Activated T-cell treated with anti-CD3 and anti-CD28 coated beads for 48 hours (primary cell): Measurements from ENCODE around the gene GLIS2.

ENCODE experiments used
- DNase-seq: peaks from one replicate; pipeline ENCODE4 v3.0.0-alpha.2; 2020; ENCODE audit warnings: low read depth

The GLIS2 gene

GRCh38 chr16:4298761-4299522 is 16.9 kb upstream of the GLIS2 start:
- no peak for DNase-seq

DNA sequence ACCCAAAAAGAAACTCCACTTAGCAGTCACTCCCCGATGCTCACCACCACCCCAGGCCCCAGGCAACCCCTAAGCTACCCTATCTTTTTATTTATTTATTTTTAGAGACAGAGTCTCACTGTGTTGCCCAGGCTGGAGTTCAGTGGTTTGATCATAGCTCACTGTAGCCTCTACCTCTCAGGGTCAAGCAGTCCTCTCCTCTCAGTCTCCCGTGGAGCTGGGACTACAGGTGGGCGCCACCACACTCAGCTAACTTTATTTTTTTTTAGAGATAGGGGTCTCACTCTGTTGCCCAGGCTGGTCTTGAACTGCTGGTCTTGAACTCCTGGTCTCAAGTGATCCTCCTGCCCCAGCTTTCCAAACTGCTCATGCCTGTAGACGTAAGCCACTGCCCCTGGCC is 14.7 kb upstream of the GLIS2 start:
- no peak for DNase-seq

DNA sequence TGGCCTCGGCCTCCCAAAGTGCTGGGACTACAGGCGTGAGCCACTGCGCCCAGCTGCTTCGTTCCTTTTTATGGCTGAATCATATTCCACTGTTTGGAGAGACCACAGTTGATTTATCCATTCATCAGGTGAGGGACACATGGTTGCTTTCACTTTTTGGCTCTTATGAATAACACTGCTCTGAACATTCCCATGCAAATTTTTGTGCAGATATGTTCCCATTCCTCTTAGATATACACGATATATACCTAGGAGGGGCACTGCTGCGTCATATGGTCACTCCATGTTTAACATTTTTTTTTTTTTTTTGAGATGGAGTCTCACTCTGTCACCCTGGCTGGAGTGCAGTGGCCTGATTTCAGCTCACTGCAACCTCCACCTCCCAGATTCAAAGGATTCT is 13.9 kb upstream of the GLIS2 start:
- DNase-seq = no peak

GRCh38 chr16:4303973-4304372 is 11.9 kb upstream of the GLIS2 start:
- no peak for DNase-seq

DNA sequence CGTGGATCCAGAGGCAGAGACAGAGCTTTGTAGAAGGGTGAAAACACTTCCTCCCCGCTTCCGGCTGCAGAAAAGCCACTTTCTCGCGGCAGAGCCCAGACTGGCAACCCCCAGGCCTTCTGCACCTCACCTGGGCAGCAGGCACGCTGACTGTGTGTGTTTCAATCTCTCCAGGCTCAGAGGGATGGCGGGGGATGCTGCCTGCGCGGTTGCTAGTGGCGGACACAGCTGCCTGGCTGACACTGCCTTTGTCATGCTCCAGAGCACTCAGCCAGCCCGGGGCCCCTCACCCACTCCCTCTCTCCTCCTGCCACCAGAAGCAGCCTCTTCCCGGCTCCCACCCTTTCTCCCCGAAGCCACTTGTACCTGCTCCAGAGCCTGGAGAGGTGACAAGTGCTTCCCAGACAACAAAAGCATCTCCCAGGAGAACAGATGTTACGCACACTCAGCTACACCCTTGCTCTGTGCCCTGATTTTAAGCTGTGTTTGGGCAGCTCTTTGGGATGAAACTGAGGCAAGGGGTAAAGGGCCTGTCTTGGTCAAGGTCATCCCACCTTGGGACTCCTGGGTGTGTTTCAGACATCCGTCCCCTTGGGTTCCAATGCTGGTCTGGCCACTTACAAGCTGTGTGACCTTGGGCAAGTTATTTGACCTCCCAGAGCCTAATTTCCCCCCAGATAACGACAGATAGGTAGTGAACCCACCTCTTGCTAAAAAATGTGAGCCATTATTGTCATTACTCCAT is 9.2 kb upstream of the GLIS2 start:
- DNase-seq = peak; percentile 20

- peak; percentile 96 for DNase-seq
Observed at GRCh38 chr16:4307215-4308037, 8.4 kb upstream of the GLIS2 start.

GRCh38 chr16:4309102-4309832 is 6.6 kb upstream of the GLIS2 start:
- no peak for DNase-seq

GRCh38 chr16:4309833-4310266 is 6.0 kb upstream of the GLIS2 start:
- peak; percentile 55 for DNase-seq

- no peak for DNase-seq
Observed at GRCh38 chr16:4313563-4314531, 2.0 kb upstream of the GLIS2 start.

DNA sequence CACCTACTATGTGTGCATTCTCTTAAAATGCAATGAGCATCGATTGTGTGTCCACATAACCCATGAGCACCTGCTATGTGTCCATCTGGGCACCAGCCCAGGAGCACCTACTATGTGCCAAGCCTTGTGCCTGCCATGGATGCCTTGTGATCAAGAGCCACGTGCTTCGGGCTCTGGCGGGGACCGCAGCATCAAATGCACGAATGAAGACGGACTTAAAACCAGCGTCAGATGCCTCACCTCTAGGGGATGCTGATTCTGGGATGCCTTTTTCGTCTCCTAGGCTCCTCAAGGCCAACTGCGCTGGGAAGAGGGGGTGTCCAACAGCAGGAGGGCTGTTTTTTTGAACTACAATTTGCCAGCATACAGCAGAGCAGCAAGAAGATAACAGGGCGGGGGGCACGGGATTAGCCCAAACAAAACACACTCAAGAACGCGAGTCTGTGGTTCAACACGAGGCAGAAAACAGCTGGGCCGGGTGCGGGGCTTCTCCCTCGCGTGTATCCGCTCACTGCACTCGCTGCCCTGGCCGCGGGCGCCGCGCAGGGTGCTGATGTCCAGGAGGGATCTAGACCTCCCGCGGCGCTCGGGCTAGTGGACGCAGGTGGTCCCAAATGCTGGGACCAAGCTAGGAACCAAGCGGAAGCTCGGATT is 1.2 kb upstream of the GLIS2 start:
- no peak for DNase-seq

- DNase-seq = no peak
Observed at GRCh38 chr16:4316108-4316863, 419 bp downstream of the GLIS2 start.

GRCh38 chr16:4316864-4317531 is 1.1 kb downstream of the GLIS2 start:
- no peak for DNase-seq

GRCh38 chr16:4317532-4318450 is 1.9 kb downstream of the GLIS2 start:
- DNase-seq = no peak

GRCh38 chr16:4318451-4318910 is 2.6 kb downstream of the GLIS2 start:
- DNase-seq = no peak

DNA sequence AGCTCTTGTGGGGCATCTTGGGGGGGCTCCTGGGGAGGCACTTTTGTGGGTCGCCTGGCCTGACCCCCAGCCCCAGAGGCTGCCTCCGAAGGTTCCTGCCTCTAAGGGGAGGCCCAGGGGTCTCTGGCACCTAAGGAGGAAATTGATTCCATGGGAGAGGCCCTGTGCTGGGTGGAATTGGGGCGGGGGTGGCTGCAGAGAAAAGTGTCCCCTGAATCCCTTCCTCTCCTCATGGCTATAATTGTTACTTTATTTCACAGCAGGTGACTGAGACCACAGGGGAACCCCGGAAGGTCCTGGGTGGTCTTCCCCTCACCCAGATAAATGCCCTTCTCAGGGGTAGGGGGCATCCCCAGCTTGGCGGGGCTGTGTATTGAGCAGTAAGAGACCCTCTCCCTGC is 3.1 kb downstream of the GLIS2 start:
- no peak for DNase-seq

- DNase-seq = peak; percentile 57
Observed at GRCh38 chr16:4319454-4320421, 3.9 kb downstream of the GLIS2 start.
